NCI-H446 (cell line): ENCODE measurements around the gene GTF2H3.
A peak's percentile ranks its signal among the peaks of the same experiment; 100 is the strongest.

ENCODE experiments used
- DNase-seq, 2 experiments: peaks; one replicate each; lab custom pipeline; 2025; lab: John Stamatoyannopoulos, UW

Gene GTF2H3

DNA sequence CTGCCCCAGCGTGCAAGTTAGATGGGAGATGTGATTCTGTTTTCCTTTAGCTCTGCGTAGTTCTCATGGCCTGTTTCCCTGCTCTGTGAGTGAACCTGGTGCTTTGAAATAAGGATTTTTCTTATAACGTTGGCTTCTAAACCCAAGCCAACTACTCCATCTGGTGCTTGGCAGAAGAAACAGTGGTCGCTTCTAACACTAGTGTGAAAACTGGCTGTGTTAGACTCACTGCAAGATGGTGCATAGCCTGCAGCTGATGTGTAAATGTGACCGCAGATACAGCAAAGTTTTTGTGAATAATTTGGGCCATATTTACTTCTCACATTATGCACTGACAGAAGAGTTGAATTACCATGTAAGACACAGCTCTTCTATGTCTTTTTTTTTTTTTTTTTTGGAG lies 12.2 kb downstream of the GTF2H3 start:
- DNase-seq: peak; percentile 10 to 71

DNA sequence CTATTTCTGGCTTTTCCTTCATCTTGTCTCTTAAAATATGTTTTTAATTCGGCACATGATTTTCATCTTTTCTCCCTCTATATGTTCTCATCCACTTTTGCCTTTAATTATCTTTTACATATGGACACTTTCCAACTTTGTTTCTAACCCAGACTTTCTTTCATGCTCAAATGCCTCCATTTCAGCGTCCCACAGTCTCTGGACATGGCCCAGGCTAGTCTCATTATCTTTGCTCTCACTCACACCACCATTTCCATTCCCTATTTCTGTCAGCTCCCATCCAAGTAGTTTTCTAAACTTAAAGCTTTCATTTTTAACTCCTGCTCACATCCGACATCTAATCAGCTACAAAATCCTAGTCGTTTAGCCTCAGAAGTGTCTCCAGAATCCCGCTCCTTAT lies 14.8 kb downstream of the GTF2H3 start:
- DNase-seq: no peak

DNA sequence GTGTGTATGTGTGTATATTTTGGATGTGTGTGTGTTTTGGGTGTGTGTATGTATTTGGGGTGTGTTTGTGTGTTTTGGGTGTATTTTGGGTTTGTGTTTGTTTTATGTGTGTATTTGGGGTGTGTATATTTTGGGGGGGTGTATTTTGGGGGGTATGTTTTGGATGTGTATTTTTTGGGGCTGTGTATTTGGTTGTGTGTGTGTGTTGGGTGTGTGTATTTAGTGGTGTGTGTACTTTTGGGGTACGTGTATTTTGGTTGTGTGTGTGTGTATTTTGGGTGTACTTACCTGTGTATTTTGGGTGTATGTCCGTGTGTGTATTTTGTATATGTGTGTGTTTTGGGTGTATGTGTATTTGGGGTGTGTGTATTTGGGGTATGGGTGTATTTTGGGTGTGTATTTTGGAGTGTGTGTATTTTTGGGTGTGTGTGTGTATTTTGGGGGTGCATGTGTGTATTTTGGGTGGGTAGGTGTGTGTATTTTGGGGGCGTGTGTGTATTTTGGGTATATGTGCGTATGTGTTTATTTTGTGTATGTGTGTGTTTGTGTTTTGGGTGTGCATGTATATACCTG lies 20.6 kb downstream of the GTF2H3 start:
- DNase-seq: no peak

DNA sequence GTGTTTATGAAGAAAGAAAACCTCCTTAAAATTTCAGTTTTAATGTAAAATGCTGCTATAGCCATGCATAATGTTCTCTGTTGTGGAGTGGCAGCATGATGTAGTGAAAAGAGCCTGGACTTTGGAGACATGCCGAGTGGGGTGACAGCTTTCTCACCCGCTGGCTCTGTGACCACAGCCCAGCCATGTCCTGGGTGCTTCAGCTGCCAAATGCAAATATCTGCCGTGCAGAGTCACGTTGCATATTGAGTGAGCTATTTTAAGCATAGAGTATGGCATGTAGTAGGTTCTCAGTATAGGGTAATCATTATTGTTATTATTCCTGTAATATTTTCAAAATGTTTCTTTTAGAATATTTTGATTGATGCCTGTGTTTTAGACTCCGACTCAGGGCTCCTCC lies 21.8 kb downstream of the GTF2H3 start:
- no peak for DNase-seq

DNA sequence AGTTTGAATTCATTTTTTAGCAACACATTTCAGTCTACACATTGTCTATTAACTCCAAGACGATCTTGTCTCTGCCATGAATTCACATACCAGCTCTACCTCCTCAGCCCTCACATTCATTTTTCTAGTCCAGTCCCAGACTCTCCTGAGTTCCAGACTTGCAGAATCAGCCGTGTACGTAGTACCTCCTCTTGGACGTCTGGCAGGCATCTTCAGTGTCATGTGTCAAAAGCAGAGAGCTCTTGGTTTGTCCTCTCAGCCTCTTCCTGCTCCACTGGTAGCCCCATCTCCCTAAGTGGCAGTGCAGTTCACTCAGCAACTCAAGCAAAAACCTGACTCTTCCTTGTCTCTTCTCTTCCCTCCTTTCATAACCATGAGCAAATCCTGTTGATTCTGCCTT lies 22.8 kb downstream of the GTF2H3 start:
- no peak for DNase-seq

DNA sequence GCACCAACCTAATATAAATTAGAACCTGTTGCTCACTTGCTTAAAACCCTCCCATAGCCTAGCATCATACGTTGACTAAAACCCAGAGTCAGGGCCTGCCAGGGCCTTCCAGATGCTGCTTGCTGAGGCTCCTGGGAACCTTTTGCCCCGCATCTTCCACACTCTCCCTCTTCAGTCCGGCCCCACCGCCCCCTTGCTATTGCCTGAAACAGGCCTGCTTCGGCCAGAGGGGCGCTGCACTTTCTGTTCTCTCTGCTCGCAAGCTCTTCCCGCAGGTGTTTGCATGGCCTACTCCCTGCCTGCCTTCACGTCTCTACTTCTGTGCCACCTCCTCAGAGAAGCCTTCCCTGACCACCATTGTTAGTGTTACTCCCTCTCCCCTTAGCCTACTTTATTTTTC lies 23.6 kb downstream of the GTF2H3 start:
- no peak for DNase-seq

DNA sequence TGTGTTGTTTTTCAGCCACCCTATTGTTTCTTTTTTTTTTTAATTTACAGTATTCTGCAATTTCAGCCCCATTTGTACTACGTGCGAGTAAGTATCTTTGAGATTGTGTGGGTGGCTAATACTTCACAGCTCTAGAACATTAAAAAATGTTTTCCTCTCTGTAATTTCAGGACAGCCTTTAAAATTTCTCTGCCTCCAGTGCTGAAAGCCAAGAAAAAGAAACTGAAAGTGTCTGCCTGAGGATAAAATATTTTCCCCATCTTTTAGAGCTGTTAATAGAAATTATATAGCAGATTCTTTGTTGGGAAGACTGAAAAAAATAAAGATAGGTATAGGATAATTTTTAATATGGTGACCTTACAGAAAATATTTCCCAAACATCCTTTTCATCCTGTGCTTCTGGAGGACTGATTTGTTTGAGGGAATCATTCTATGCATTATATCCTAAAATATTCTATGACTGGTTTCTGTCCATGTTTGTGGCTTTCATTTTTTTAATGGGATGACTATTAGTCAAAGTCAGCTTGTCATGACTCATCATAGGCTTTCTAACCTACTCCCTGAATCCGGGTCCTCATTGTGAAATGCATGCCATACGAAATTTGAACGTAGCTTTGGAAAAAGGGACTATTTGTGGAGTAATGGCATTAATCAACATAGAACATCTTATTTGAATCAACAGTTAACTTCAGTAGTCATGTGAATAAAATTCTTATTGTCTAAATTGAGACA lies 26.5 kb downstream of the GTF2H3 start:
- DNase-seq: no peak

DNA sequence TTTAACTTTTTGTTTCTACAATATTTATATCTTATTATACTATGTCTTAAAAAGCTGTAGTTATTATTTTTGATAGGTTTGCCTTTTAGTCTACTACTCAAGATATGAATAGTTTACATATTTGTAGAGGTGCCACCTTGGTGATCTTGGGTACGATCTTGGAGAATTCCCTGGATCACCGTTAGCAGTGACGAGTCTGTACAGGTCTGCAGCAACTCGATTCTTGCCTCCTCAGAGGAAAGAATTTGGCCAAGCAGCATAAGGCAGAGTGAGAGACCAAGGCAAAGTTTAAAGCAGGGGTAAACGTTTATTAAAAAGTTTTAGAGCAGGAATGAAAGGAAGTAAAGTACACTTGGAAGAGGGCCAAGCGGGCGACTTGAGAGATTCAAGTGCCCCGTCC lies 34.1 kb downstream of the GTF2H3 start:
- no peak for DNase-seq

DNA sequence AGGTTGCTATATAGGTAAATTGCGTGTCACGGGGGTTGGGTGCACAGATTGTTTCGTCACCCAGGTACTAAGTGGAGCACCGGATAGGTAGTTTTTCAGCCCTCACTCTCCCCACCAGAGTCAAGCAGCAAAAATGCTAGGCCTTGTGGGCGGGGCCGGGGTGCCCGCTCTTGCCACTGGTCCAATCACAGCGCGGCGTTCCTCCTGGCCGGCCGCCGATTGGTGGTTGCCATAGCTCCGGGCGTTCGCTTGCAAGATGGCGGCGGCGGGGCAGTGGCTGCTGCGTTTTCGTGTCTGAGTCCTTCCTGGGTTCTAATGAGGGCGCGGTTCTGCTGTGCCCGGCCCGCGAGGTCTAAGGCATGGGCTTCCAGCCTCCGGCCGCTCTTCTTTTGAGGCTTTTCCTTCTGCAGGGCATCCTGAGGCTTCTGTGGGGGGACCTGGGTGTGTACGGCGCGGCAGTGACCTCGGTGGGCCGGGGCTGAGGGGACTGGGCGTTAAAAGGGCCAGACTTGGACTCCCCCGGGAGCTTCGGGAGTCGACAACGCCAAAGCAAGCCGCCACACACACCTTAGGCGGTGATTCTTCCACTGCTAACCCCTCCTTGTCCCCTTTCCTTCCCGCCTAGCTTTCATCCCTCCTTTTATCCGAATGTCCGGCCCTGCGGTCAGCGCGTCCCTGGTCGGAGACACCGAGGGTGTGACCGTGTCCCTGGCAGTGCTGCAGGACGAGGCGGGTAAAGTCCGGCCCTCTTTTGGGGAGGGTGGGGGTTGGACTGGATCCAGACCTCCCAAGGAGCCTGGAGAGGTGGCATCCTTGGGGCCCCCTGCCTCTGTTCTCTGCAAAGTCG lies 37.5 kb downstream of the GTF2H3 start, which contains the start of gene TCTN2:
Gene TCTN2 (plus strand): TSS at position 232 of the 847 bp plus-strand sequence. CDS start 128 bp downstream, at position 360.
- DNase-seq: peak; percentile 77 to 92

DNA sequence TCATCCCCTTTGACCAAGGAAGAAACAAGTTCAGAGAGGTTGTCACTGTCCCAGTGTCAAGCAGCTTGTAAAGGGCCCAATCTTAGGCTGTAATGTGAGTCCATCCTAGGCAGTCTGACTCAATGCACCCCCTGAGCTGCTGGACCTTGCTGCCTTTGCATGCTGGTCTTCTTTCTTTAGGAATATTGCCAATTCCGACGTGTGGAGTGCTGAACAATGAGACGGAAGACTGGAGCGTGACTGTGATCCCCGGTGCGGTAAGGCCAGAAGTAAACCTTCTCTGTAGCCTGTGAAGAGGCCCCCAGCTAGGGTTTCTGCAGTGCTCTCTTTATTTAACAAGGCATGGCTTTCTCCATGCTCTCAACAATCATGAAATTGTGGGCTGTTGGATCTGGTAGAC lies 38.2 kb downstream of the GTF2H3 start:
- no peak for DNase-seq

DNA sequence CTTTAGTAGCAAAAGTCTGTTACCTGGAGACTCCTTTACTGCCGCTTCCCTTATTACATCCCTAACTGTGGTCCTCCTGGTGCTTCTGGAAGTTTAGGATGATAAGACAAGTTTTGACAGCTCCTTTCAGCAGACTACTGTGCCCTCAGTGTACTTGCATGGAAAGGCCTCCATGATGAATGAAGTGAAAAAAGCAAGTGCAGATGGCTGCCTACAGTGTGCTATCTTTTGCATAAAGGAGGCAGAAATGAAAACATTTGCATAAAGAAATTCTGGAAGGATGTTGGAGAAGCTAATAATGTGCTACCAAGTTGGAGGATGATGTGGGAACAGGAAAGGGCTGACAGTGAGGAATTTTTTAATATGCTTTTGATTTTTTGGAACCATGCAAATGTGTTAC lies 41.8 kb downstream of the GTF2H3 start:
- DNase-seq: no peak

DNA sequence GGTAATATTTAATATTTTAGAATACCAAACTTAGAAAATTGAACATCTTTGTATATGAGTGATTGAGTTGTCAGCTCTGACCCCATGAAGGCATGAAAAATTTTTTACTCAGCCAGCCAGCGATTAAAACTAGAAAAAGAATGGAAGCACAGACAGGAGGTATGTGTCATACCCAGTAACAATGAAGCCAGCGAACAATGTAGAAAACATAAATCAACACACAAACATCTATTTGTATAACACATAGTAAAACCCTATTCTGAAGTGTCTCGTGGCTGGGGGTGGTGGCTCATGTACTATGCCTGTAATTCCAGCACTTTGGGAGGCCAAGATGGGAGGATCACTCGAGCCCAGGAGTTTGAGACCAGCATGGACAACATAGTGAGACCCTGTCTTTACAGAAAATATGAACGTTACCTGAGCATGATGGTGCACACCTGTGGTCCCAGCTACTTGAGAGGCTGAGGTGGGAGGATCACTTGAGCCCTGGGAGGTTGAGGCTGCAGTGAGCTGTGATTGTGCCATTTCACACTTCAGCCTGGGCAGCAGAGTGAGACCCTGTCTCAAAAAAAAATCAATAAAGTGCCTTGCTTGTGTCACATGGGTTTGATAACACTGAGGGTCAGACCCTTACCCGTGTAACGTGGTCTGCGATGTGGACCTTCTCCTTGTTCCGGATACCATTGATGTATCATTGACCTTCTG lies 43.1 kb downstream of the GTF2H3 start:
- no peak for DNase-seq

DNA sequence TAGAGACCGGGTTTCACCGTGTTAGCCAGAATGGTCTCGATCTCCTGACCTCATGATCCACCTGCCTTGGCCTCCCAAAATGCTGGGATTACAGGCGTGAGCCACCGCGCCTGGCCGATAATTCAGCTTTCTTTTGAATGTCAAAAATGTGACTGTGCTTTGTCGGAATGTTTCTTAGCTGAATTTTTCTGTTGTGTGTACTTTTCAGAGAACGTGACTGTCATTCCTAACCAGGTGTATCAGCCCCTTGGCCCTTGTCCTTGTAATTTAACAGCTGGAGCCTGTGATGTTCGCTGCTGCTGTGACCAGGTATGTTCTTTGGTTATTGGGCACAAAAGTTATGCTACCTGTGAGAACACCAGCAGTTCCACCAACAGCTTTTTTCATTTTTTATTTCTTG lies 45.4 kb downstream of the GTF2H3 start:
- no peak for DNase-seq

DNA sequence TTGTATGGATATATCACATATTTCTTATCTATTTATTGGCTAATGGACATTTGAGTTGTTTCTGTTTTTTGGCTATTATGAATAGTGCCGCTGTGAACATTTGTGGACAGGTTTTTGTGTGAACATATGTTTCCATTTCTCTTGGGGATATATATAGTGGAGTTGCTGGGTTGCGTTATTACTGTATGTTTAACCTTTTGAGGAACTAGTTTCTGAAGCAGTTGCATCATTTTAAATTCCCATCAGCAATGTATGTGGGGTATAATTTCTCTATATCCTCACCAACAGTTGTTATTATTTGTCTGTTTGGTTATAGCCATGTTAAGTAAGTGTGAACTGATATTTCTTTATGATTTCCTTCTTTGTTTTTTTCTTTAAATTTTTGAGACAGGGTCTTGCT lies 48.0 kb downstream of the GTF2H3 start:
- DNase-seq: no peak

DNA sequence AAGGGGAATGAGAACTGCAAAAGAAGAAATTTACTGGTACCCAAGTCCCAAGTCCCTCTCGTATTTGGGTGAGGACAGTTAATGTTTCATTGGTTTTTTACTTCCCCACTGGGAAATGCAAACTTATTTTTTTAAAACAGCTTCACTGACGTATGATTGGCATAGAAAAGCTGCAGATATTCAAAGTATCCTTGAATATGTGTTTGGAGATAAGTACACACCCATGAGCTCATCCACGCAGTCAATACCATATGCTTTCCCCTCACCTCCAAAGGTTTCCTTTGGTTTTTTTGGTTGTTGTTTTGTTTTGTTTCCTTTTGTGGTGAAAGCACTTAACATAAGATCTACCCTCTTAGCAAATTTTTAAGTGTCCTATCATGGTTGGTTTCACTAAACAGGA lies 50.3 kb downstream of the GTF2H3 start:
- DNase-seq: no peak

DNA sequence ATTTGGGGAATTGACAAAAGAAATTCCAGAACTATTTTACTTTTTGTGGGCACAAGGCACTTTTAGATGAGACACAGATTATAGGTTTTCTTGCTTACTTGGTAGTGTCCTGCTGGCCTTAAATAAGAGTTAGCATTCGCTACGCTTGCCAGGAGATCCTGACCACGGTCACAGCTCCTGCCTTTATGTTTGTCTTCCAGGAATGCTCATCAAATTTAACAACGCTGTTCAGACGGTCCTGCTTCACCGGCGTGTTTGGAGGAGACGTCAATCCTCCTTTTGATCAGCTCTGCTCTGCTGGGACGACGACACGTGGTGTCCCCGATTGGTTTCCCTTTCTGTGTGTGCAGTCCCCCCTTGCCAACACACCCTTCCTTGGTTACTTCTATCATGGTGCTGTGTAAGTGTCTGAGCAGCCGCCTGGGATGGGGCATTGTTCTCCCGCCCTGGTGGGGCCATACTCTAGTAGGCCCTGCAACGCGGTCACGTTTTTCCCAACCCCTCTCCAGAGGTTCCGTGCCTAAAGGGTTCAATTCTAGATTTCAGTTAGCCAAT lies 53.1 kb downstream of the GTF2H3 start:
- no peak for DNase-seq

DNA sequence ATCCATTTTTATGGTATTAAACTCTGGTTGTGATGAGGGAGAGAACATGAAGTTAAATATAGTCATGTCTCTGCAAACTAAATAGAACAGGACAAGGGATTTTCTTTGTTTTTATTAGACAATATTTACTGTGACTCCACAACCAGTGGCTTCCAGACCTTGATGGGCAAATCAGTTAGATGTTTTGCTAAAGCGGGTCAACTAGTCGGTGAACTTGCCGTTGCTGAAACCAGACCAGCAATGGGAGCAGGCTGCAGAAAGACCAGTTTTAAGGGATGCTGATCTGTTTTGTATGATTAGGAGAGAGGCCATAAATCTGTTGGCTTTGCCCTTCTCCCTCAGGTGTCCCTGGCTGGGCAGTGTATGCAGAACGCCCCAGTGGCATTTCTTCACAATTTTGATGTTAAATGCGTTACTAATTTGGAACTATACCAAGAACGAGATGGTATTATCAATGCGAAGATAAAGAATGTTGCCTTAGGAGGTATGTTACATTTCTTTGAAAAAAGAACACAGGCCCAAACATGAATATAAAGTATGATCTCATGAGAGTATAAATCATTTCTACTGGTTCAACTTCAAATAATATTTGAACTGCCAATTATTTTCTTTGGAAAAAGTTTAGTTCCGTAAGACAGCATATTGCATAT lies 56.7 kb downstream of the GTF2H3 start:
- no peak for DNase-seq

DNA sequence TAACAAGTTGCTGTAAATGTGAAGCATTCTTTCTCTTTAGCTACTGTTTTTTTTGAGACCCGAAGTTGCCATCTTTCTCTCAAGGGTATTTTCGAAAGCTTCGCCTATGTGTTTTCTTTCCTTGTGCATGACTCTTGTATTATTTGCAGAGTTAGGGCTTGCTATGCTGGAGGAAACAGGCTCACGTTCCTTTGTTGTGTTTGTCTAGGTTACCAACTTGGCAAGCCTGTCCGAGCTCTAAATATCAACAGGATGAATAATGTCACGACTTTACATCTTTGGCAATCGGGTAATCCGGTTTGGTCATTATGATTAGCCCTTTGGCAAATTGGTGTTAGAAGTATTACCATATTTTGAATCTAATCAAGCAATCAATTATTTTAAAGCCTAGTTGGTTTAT lies 62.6 kb downstream of the GTF2H3 start:
- DNase-seq: no peak

DNA sequence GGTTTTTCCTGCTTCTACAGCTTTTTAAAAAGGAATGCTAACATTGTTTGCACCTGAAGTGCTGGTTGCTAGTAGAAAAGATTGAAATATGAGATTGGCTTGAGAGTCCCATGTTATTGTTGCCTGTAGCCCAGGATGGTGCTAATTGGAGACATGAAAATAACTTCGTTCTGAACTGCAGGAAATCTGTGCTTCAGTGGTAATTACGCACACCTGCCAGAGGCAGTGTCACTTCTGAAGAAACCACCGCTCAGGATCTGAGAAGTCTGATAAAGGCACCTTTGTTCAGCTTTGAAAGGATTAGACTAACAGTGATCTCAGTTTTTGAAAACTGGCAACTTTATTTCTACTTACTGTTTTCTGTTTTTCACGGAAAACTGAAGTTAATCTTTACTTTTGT lies 63.0 kb downstream of the GTF2H3 start:
- no peak for DNase-seq

DNA sequence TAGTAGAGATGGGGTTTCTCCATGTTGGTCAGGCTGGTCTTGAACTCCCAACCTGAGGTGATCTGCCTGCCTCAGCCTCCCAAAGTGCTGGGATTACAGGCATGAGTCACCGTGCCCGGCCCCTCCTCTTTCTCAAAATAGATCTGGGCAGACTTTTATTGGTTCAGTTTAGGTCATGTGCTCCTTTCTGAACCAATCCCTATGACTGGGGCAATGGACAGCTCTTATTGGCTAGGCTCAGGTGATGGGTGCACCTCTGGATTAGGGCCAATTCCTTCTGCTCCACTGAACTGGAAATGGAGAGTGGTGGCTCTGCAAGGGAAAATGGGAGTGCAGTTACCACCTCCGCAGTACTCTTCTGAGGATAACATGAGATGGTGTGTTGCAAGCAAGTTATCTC lies 72.3 kb downstream of the GTF2H3 start:
- no peak for DNase-seq

DNA sequence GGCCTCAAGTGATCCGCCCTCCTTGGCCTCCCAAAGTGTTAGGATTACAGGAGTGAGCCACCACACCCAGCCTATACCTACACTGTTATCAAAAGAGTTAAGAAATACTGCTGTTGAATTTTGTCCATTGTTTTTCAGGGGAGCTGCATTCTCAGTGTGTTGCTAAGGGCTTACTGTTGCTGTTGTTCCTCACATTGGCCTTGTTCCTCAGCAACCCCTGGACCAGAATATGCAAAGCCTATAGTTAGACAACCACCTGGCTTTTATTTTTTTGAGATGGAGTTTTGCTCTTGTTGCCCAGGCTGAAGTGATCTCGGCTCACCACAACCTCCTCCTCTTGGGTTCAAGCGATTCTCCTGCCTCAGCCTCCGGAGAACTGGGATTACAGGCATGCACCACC lies 73.8 kb downstream of the GTF2H3 start:
- no peak for DNase-seq
